Measurements from ENCODE around the gene DCST2. TPM values are rescaled to one million over a fixed set of nuclear protein-coding genes. Genes with fewer than 3 reads are reported as not detected.

Gene DCST2
- total and polyA plus RNA-seq, 7 donors, result 0.27 to 2.0 (median 0.43) TPM; not detected in 3

GRCh38 chr1:154972517-154973343, 60.9 kb downstream of the DCST2 start:
- H3K4me1 ChIP-seq, result peaks cover 0 to 60% (median 58%) of the 10 kb centered on the region in 4 donors
- TF ChIP-seq POLR2A (IDR thresholded peaks at IDR 0.05) (no peak), EP300 (IDR thresholded peaks at IDR 0.05) (peak in 2 of 4 donors; percentile 40 to 57), POLR2AphosphoS5 (IDR thresholded peaks at IDR 0.05) (peak; percentile 26 to 69 (median 40)), CTCF (IDR thresholded peaks at IDR 0.05) (no peak)
- peak; percentile 78 for DNase-seq
- H3K36me3 ChIP-seq, result peaks cover 0 to 9% (median 8%) of the 10 kb centered on the region in 4 donors
- H3K27me3 ChIP-seq, result no peaks in the 10 kb centered on the region
- peak overlapping the region; percentile 95 to 98 (median 96) for H3K27ac ChIP-seq
- WGBS, 2 donors, result 11 to 46% methylated on average over 18 of the region's 18 CpGs
- intact Hi-C loops (cut with DNase I), result loop anchor here (5.0 kb wide), 1 partner anchor 90 kb away; the partner anchor contains the start of gene EFNA4
- H3K9me3 ChIP-seq, result no peaks in the 10 kb centered on the region
- peak overlapping the region in 3 of 4 donors; percentile 69 to 77 (median 72) for H3K4me3 ChIP-seq

DNA sequence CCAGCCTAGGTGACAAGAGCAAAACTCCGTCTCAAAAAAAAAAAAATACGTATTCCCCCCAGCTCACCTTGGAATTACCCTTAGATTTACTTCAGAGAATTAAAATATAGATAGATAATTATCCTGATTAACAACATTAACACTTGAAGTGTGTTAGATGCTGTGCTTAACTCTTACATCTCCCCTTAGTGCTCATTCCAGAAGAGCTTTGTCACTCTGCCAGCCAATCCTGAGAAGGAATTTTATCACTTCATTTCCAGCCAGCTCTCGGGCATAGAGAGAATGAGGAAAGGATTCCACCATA, 61.4 kb downstream of the DCST2 start:
- intact Hi-C loops (cut with DNase I), result loop anchor here (5.0 kb wide), 1 partner anchor 90 kb away; the partner anchor contains the start of gene EFNA4
- Histone ChIP-seq H3K9me3 (no peaks in the 10 kb centered on the region), H3K4me3 (no peak overlapping the region), H3K36me3 (peaks cover 2 to 15% (median 13%) of the 10 kb centered on the region in 4 donors), H3K27me3 (no peaks in the 10 kb centered on the region), H3K27ac (peak overlapping the region; percentile 95 to 98 (median 96)), H3K4me1 (peaks cover 0 to 60% (median 58%) of the 10 kb centered on the region in 4 donors)
- 62 to 66% methylated on average over 3 of the region's 3 CpGs for WGBS, 2 donors
- no peak for DNase-seq
- TF ChIP-seq POLR2A (IDR thresholded peaks at IDR 0.05) (no peak), CTCF (IDR thresholded peaks at IDR 0.05) (no peak), EP300 (IDR thresholded peaks at IDR 0.05) (no peak), POLR2AphosphoS5 (IDR thresholded peaks at IDR 0.05) (no peak)

- Histone ChIP-seq H3K9me3 (no peaks in the 10 kb centered on the region), H3K4me1 (peaks cover 0 to 60% (median 57%) of the 10 kb centered on the region in 4 donors), H3K27me3 (no peaks in the 10 kb centered on the region), H3K4me3 (peak overlapping the region in 3 of 4 donors; percentile 42 to 50 (median 48)), H3K36me3 (peaks cover 9 to 21% (median 17%) of the 10 kb centered on the region in 4 donors), H3K27ac (peak overlapping the region; percentile 95 to 98 (median 96))
- no peak for TF ChIP-seq EP300 (IDR thresholded peaks at IDR 0.05)
- TF ChIP-seq CTCF (IDR thresholded peaks at IDR 0.05), result no peak
- TF ChIP-seq POLR2AphosphoS5 (IDR thresholded peaks at IDR 0.05), result no peak
- no peak for TF ChIP-seq POLR2A (IDR thresholded peaks at IDR 0.05)
- DNase-seq, result peak; percentile 85
- intact Hi-C loops (cut with DNase I), result loop anchor here (5.0 kb wide), 1 partner anchor 91 kb away; the partner anchor contains the start of gene EFNA4
- WGBS, 2 donors, result 54 to 80% methylated on average over 10 of the region's 10 CpGs
Measured at GRCh38 chr1:154971341-154971998, 62.1 kb downstream of the DCST2 start.

DNA sequence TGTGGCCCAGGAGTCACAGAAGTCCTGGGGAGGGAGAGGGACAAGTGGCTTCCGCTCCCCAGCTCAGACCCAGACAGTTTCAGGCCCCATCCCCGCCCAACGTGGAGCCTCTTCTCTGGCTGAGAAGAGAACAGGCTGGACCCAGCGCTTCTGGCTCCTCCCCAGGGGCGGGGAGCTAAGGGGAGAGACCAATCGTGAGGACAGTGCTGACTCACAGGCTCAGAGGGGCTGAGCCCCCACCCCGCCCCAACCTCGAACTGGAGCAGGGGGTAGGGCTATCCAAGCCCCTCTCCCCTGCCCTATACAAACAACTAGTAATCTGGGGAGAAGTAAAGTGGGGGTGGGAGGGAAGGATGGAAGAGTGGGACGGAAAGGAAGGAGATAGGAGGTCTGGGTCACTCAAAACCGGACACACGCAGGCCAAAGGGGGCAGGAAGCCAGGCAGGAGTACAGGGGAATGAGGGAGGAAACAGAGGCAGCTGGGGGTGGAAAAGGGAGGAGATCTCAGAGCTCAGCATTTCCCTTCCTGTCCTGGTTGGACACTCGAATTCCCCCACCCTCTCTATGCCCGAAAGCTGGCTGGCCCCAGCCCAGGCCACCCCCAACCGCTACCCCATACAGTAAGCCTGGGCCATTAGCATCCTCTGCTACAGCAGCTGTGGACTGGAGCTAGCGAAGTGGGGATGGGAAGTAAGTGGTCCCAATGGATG, 62.8 kb downstream of the DCST2 start, which contains the start of gene SHC1:
Gene SHC1, minus strand, starts transcription at position 117 of the 710 bp plus-strand sequence. CDS start 221 bp downstream, outside the sequence.
- Histone ChIP-seq H3K9me3 (no peaks in the 10 kb centered on the region), H3K27ac (peak within 1 kb of the TSS; percentile 95 to 98 (median 96)), H3K27me3 (no peaks in the 10 kb centered on the region), H3K4me3 (peak within 1 kb of the TSS; percentile 36 to 50 (median 45)), H3K4me1 (peaks cover 0 to 56% (median 53%) of the 10 kb centered on the region in 4 donors), H3K36me3 (peaks cover 13 to 28% (median 20%) of the 10 kb centered on the region in 4 donors)
- 38 to 48% methylated on average over 15 of the region's 15 CpGs for WGBS, 2 donors
- intact Hi-C loops (cut with DNase I), result loop anchor here (5.0 kb wide), 1 partner anchor 92 kb away; the partner anchor contains the start of gene EFNA4
- peak; percentile 82 to 88 for TF ChIP-seq POLR2A (IDR thresholded peaks at IDR 0.05)
- peak in 1 of 4 donors; percentile 2 for TF ChIP-seq EP300 (IDR thresholded peaks at IDR 0.05)
- TF ChIP-seq CTCF (IDR thresholded peaks at IDR 0.05), result no peak
- TF ChIP-seq POLR2AphosphoS5 (IDR thresholded peaks at IDR 0.05), result peak; percentile 95 to 99 (median 96)
- DNase-seq, result peak; percentile 99

All from sigmoid colon (tissue), 7 donors.